HepG2 (cell line): Measurements from ENCODE around the gene KRT12. TPM values are rescaled to one million over a fixed set of nuclear protein-coding genes. Genes with fewer than 3 reads are reported as not detected.
A peak's percentile ranks its signal among the peaks of the same experiment; 100 is the strongest.

Experiments used
- ASH2L ChIP-seq: fragments of 300-600, 200-600 bp; sonication (generic); IDR thresholded peaks from 2 replicates; pipeline ENCODE4 v1.7.0; 2017; ENCODE audit warnings: low read depth, mild to moderate bottlenecking, moderate library complexity, mixed read lengths, low read length; ENCODE audit not compliant: insufficient read length
- ATRX ChIP-seq: sonication (generic); formaldehyde crosslinking; IDR thresholded peaks from 2 replicates; pipeline ENCODE4 v1.4.0; 2020; ENCODE audit warnings: missing genetic modification reagents, borderline replicate concordance
- BHLHE40 ChIP-seq: IDR thresholded peaks from 2 replicates; pipeline ENCODE4 v1.6.1; 2011; ENCODE audit warnings: low read length, improper control_type of control experiment
- ELK4 ChIP-seq: sonication (generic); formaldehyde crosslinking; IDR thresholded peaks from 2 replicates; pipeline ENCODE4 v1.9.0; 2021; ENCODE audit warnings: missing genetic modification reagents, borderline replicate concordance
- ETS1 ChIP-seq: sonication (generic); formaldehyde crosslinking; IDR thresholded peaks from 2 replicates; pipeline ENCODE4 v1.4.0; 2020; ENCODE audit warnings: missing genetic modification reagents
- FOXA3 ChIP-seq: IDR thresholded peaks from 2 replicates; pipeline ENCODE4 v1.6.1; 2016; ENCODE audit warnings: missing genetic modification reagents, missing compliant biosample characterization
- GMEB2 ChIP-seq: IDR thresholded peaks from 2 replicates; pipeline ENCODE4 v1.6.1; 2016; ENCODE audit warnings: missing biosample characterization, missing genetic modification reagents, low read depth
- HCFC1 ChIP-seq: fragments of 150-350 bp; IDR thresholded peaks from 2 replicates; pipeline ENCODE4 v1.6.1; 2014; ENCODE audit warnings: low read depth, low read length
- HNRNPH1 ChIP-seq: fragments of 200-400 bp; formaldehyde crosslinking; optimal IDR thresholded peaks from 2 replicates; pipeline ENCODE3; 2017; ENCODE audit warnings: mild to moderate bottlenecking, low read depth, low read length
- KDM1A ChIP-seq: IDR thresholded peaks from 2 replicates; pipeline ENCODE4 v1.6.1; 2016; ENCODE audit warnings: missing compliant biosample characterization
- MTF1 ChIP-seq: sonication (generic); formaldehyde crosslinking; IDR thresholded peaks from 2 replicates; pipeline ENCODE4 v1.5.0; 2020; ENCODE audit warnings: missing genetic modification reagents
- NFRKB ChIP-seq: fragments of 450-650 bp; IDR thresholded peaks from 2 replicates; pipeline ENCODE4 v1.6.1; 2017
- NONO ChIP-seq, 2 experiments: fragments of 450-650 bp in 1 of 2; sonication (generic) in 1 of 2; formaldehyde crosslinking in 1 of 2; IDR thresholded peaks in 1 of 2; conservative IDR thresholded peaks in 1 of 2; 2 replicates each; pipeline versions ENCODE4 v1.6.1 to v1.8.0; 2017 to 2022; ENCODE audit warnings: mild to moderate bottlenecking in 1 of 2, missing genetic modification reagents in 1 of 2, moderate library complexity in 1 of 2
- POLR2A ChIP-seq, 2 experiments: IDR thresholded peaks; 2 replicates each; pipeline ENCODE4 v1.6.1; 2011; ENCODE audit warnings: low read depth in 2 of 2, low read length in 2 of 2, mild to moderate bottlenecking in 1 of 2, moderate library complexity in 1 of 2; ENCODE audit not compliant: insufficient read depth in 1 of 2
- SKI ChIP-seq: fragments of 450-650 bp; IDR thresholded peaks from one replicate; pipeline ENCODE4 v1.6.1; 2018; ENCODE audit warnings: mild to moderate bottlenecking; ENCODE audit not compliant: partially characterized antibody
- SRY ChIP-seq: sonication (generic); formaldehyde crosslinking; IDR thresholded peaks from 2 replicates; pipeline ENCODE4 v1.8.0; 2022; ENCODE audit warnings: mild to moderate bottlenecking, missing genetic modification reagents
- TCF7 ChIP-seq: sonication (generic); IDR thresholded peaks from 2 replicates; pipeline ENCODE4 v1.6.1; 2016; ENCODE audit warnings: antibody characterized with exemption, low read depth
- TIGD3 ChIP-seq: sonication (generic); formaldehyde crosslinking; IDR thresholded peaks from 2 replicates; pipeline ENCODE4 v1.5.1; 2020; ENCODE audit warnings: mild to moderate bottlenecking, missing genetic modification reagents, borderline replicate concordance
- USF2 ChIP-seq, 2 experiments: sonication (generic) in 1 of 2; formaldehyde crosslinking in 1 of 2; IDR thresholded peaks; 2 replicates each; pipeline versions ENCODE4 v1.5.1 to v1.6.1; 2011 to 2020; ENCODE audit warnings: borderline replicate concordance in 1 of 2, low read depth in 1 of 2, low read length in 1 of 2, mild to moderate bottlenecking in 1 of 2, missing genetic modification reagents in 1 of 2, moderate library complexity in 1 of 2
- ZBTB43 ChIP-seq: sonication (generic); formaldehyde crosslinking; conservative IDR thresholded peaks from 2 replicates; pipeline ENCODE4 v1.4.0; 2020; ENCODE audit warnings: missing genetic modification reagents
- ZNF256 ChIP-seq: sonication (generic); formaldehyde crosslinking; conservative IDR thresholded peaks from 2 replicates; pipeline ENCODE4 v1.4.0; 2020; ENCODE audit warnings: missing genetic modification reagents
- ZNF614 ChIP-seq: IDR thresholded peaks from 2 replicates; pipeline ENCODE4 v1.6.1; 2018; ENCODE audit warnings: missing biosample characterization, missing genetic modification reagents, inconsistent platforms, borderline replicate concordance
- ZNF674 ChIP-seq: sonication (generic); formaldehyde crosslinking; IDR thresholded peaks from 2 replicates; pipeline ENCODE4 v1.5.0; 2020; ENCODE audit warnings: low read depth, mild to moderate bottlenecking, missing genetic modification reagents
- polyA plus RNA-seq, 8 experiments: library from polyadenylated mRNA; depleted of rRNA in 3 of 8; stranded (reverse) in 7 of 8; unstranded in 1 of 8; fragments of >200 nt; fragmentation: Illumina TruSeq in 4 of 8; extraction: Trizol in 4 of 8; gene quantifications; 2 replicates each; pipeline versions ENCODE4 v1.2.1 to v1.2.3, GENCODE V29; 2011 to 2016; ENCODE audit warnings: low read depth in 4 of 8, missing spikeins in 1 of 8, mixed read lengths in 1 of 8; ENCODE audit not compliant: insufficient read depth in 1 of 8
- total RNA-seq, 5 experiments: library from RNA; depleted of rRNA; stranded (reverse); fragments of >200 nt; fragmentation: Illumina TruSeq; extraction: Trizol; gene quantifications; 2 replicates each; pipeline ENCODE4 v1.2.3, GENCODE V29; 2016; ENCODE audit warnings: low read depth in 1 of 5

Gene KRT12
- total and polyA plus RNA-seq, 2 of the 13 experiments (the other 11 are each of a cell fraction or from before 2014, with no cell fraction given), result 0.07 to 0.09 TPM

- TF ChIP-seq NONO (IDR thresholded peaks at IDR 0.05) (no peak), NONO (CRISPR knock-in tag; conservative IDR thresholded peaks at IDR 0.05) (no peak), ZNF614 (CRISPR knock-in tag) (no peak), BHLHE40 (no peak), HNRNPH1 (no peak), ZNF256 (CRISPR knock-in tag) (no peak), ETS1 (CRISPR knock-in tag) (no peak), SRY (CRISPR knock-in tag) (no peak), ZBTB43 (CRISPR knock-in tag) (no peak), NFRKB (no peak), ASH2L (peak; percentile 38), GMEB2 (no peak), ZNF674 (CRISPR knock-in tag) (no peak), USF2 (IDR thresholded peaks at IDR 0.05; ENCODE audit: low read depth, low read length) (no peak), USF2 (CRISPR knock-in tag; IDR thresholded peaks at IDR 0.05; ENCODE audit: borderline replicate concordance) (no peak), FOXA3 (CRISPR knock-in tag) (peak; percentile 62; the same call in 1 of the 2 replicates), SKI (no peak), MTF1 (CRISPR knock-in tag) (no peak), KDM1A (CRISPR knock-in tag) (no peak), ELK4 (CRISPR knock-in tag) (no peak), TIGD3 (CRISPR knock-in tag) (no peak), ATRX (no peak), TCF7 (peak; percentile 62), HCFC1 (no peak), POLR2A (IDR thresholded peaks at IDR 0.05; ENCODE audit: insufficient read depth in 1 of 2, low read depth in 2 of 2, low read length in 2 of 2) (no peak)
These were observed 48.2 kb upstream of the KRT12 start (continued) for GRCh38 chr17:40915199-40915661.
